Transverse colon (tissue), 3 donors: ENCODE measurements around the gene BIVM.

Source experiments
- EP300 ChIP-seq: sonication (generic); formaldehyde crosslinking; IDR thresholded peaks from one replicate; pipeline ENCODE4 v1.6.1; 2017; ENCODE audit warnings: antibody characterized with exemption, low read depth
- POLR2A ChIP-seq: fragments of 450-650 bp; IDR thresholded peaks from one replicate; pipeline ENCODE4 v1.6.1; 2016; ENCODE audit warnings: antibody characterized with exemption, mild to moderate bottlenecking, moderate library complexity
- TF ChIP-seq, protein P1 (sequence below), 5 experiments: fragments of 200-600 bp in 3 of 5; fragments of 450-650 bp in 2 of 5; sonication (generic) in 3 of 5; IDR thresholded peaks; 1 replicate in 2 of 5; 2 replicates in 3 of 5; pipeline ENCODE4 v1.5.1; 2016 to 2017; ENCODE audit warnings: antibody characterized with exemption in 5 of 5, inconsistent platforms in 3 of 5, mild to moderate bottlenecking in 2 of 5, moderate library complexity in 1 of 5

DNA sequence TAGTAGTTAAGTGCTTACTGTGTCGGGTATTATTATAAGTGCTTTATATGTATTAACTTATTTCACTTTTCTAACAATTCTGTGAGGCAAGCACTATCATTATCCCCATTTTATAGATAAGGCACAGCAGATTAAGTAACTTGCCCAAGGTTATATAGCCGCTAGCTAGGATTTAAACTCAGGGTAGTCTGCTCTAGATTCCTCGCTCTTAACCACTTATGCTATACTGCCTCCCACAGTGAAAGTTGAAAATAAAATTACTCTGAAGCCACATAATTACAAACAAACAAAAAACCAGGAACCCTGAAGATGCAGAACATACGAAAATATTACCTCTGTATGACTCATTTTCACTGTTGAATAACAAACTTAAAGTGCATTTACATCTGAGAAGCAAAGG is 29.2 kb upstream of the BIVM start:
- TF ChIP-seq, protein P1, sequence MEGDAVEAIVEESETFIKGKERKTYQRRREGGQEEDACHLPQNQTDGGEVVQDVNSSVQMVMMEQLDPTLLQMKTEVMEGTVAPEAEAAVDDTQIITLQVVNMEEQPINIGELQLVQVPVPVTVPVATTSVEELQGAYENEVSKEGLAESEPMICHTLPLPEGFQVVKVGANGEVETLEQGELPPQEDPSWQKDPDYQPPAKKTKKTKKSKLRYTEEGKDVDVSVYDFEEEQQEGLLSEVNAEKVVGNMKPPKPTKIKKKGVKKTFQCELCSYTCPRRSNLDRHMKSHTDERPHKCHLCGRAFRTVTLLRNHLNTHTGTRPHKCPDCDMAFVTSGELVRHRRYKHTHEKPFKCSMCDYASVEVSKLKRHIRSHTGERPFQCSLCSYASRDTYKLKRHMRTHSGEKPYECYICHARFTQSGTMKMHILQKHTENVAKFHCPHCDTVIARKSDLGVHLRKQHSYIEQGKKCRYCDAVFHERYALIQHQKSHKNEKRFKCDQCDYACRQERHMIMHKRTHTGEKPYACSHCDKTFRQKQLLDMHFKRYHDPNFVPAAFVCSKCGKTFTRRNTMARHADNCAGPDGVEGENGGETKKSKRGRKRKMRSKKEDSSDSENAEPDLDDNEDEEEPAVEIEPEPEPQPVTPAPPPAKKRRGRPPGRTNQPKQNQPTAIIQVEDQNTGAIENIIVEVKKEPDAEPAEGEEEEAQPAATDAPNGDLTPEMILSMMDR (IDR thresholded peaks at IDR 0.05), result no peak
- TF ChIP-seq POLR2A (no peak), EP300 (no peak)
